Measurements from ENCODE around the gene ADGRL2.

GRCh38 chr1:82032068-82032467 is 231.3 kb downstream of the ADGRL2 start:
- TF ChIP-seq TAF1 (IDR thresholded peaks at IDR 0.05; ENCODE audit: low read depth) = no peak
- TF ChIP-seq, protein P1, sequence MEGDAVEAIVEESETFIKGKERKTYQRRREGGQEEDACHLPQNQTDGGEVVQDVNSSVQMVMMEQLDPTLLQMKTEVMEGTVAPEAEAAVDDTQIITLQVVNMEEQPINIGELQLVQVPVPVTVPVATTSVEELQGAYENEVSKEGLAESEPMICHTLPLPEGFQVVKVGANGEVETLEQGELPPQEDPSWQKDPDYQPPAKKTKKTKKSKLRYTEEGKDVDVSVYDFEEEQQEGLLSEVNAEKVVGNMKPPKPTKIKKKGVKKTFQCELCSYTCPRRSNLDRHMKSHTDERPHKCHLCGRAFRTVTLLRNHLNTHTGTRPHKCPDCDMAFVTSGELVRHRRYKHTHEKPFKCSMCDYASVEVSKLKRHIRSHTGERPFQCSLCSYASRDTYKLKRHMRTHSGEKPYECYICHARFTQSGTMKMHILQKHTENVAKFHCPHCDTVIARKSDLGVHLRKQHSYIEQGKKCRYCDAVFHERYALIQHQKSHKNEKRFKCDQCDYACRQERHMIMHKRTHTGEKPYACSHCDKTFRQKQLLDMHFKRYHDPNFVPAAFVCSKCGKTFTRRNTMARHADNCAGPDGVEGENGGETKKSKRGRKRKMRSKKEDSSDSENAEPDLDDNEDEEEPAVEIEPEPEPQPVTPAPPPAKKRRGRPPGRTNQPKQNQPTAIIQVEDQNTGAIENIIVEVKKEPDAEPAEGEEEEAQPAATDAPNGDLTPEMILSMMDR (IDR thresholded peaks at IDR 0.05; ENCODE audit: poor library complexity, severe bottlenecking) = no peak
- TF ChIP-seq POLR2AphosphoS5 (IDR thresholded peaks at IDR 0.05) = no peak
- no peak for TF ChIP-seq EZH2 (IDR thresholded peaks at IDR 0.05; ENCODE audit: borderline replicate concordance, insufficient read depth, low read length, poor library complexity, severe bottlenecking)
- TF ChIP-seq RAD21 (conservative IDR thresholded peaks at IDR 0.05) = no peak

Data from neural cell (in vitro differentiated cells).